Stimulated activated naive B cell treated with anti-CD40 and anti-IgM and Interleukin-4, amounts not matched to agents 10 μg/mL and 1 μg/mL and 100 μg/mL, for 72 hours (primary cell): ENCODE results near the gene ANXA4.
A peak's percentile ranks its signal among the peaks of the same experiment; 100 is the strongest.
"Not testable (repeated sequence)": the region's sequence is repeated elsewhere in the genome, so short reads cannot be mapped to it uniquely, and the experiment has no call there.

Experiments used
- ATAC-seq, 2 donors: fragments of 150-1000 bp; cut with Tn5 transposase; replicated peaks; 2 replicates each; pipeline ENCODE4 v1.10.0; 2021; ENCODE audit warnings: moderate library complexity in 1 of 2
- DNase-seq: peaks from one replicate; pipeline ENCODE4 v3.0.0; 2021
- H3K27ac Mint-ChIP-seq: one replicate; pipeline ENCODE4 v1.8.0; 2022; ENCODE audit warnings: mild to moderate bottlenecking, mixed read lengths
- H3K27me3 Mint-ChIP-seq, 2 donors: one replicate each; pipeline ENCODE4 v1.8.0; 2022; ENCODE audit warnings: mixed read lengths in 2 of 2
- H3K36me3 Mint-ChIP-seq, 2 donors: one replicate each; pipeline ENCODE4 v1.8.0; 2022; ENCODE audit warnings: mixed read lengths in 2 of 2, mild to moderate bottlenecking in 1 of 2
- H3K4me1 Mint-ChIP-seq, 2 donors: one replicate each; pipeline ENCODE4 v1.8.0; 2022; ENCODE audit warnings: mixed read lengths in 2 of 2, mild to moderate bottlenecking in 1 of 2
- H3K4me3 Mint-ChIP-seq, 2 donors: one replicate each; pipeline ENCODE4 v1.8.0; 2022; ENCODE audit warnings: mild to moderate bottlenecking in 2 of 2, mixed read lengths in 2 of 2, moderate library complexity in 1 of 2
- H3K9me3 Mint-ChIP-seq, 2 donors: one replicate each; pipeline ENCODE4 v1.8.0; 2022; ENCODE audit warnings: mixed read lengths in 2 of 2, mild to moderate bottlenecking in 1 of 2

The ANXA4 gene

GRCh38 chr2:69714539-69715220 lies 27.3 kb upstream of the ANXA4 start:
- DNase-seq, result peak; percentile 72
- peaks cover 32 to 50% of the 10 kb centered on the region in 2 donors for H3K27me3 Mint-ChIP-seq
- H3K27ac Mint-ChIP-seq, H3K4me3 Mint-ChIP-seq, H3K36me3 Mint-ChIP-seq, H3K9me3 Mint-ChIP-seq: not testable (repeated sequence)
- peaks cover 9 to 12% of the 10 kb centered on the region in 2 donors for H3K4me1 Mint-ChIP-seq
- peak; percentile 92 to 94 for ATAC-seq

- Mint-ChIP-seq H3K27ac (no peak overlapping the region), H3K4me3 (no peak overlapping the region), H3K36me3 (no peaks in the 10 kb centered on the region), H3K27me3 (peaks cover 36 to 47% of the 10 kb centered on the region in 2 donors), H3K9me3 (no peaks in the 10 kb centered on the region), H3K4me1 (peaks cover 9 to 12% of the 10 kb centered on the region in 2 donors)
- DNase-seq, result no peak
- ATAC-seq, result no peak
Observed at GRCh38 chr2:69715964-69716363, 26.0 kb upstream of the ANXA4 start.

DNA sequence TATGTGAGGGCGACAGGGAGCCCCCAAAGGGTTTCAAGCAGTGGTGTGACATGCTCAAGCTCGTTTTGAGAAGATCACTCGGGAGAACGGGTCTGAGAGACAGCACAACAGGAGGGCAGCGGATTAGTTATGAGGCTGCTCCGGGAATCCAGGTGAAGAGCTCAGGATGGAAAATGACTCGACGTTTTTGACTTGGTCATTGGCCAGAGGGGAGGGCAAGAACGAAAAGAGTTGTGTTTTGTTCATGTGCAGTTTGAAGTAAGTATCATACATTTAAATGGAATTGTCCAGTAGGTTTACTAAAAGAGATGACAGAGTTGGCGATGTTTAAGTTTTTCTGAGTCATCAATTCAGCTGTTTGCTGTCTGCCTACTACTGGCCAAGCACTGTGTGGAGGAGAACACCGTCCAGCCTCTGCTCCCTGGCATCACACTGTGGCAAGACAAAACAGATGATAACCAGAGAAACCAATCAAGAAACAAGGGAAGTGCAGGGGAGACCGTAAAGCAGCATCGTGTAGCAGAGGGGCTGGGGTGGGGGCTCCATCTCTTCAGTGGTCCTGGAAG lies 25.3 kb upstream of the ANXA4 start:
- no peak overlapping the region for H3K4me3 Mint-ChIP-seq
- ATAC-seq, result no peak
- peaks cover 7 to 9% of the 10 kb centered on the region in 2 donors for H3K4me1 Mint-ChIP-seq
- no peak overlapping the region for H3K27ac Mint-ChIP-seq
- peaks cover 34 to 40% of the 10 kb centered on the region in 2 donors for H3K27me3 Mint-ChIP-seq
- H3K36me3 Mint-ChIP-seq, result no peaks in the 10 kb centered on the region
- H3K9me3 Mint-ChIP-seq, result no peaks in the 10 kb centered on the region
- DNase-seq, result no peak

- no peak overlapping the region for H3K27ac Mint-ChIP-seq
- no peaks in the 10 kb centered on the region for H3K9me3 Mint-ChIP-seq
- H3K4me1 Mint-ChIP-seq, result peaks cover 6 to 7% of the 10 kb centered on the region in 2 donors
- H3K27me3 Mint-ChIP-seq, result peaks cover 31 to 37% of the 10 kb centered on the region in 2 donors
- no peaks in the 10 kb centered on the region for H3K36me3 Mint-ChIP-seq
- ATAC-seq (no peak), DNase-seq (no peak)
- no peak overlapping the region for H3K4me3 Mint-ChIP-seq
Observed at GRCh38 chr2:69717186-69717585, 24.7 kb upstream of the ANXA4 start.

GRCh38 chr2:69717861-69718273 lies 24.1 kb upstream of the ANXA4 start:
- Mint-ChIP-seq H3K36me3 (no peaks in the 10 kb centered on the region), H3K9me3 (no peaks in the 10 kb centered on the region), H3K4me3 (no peak overlapping the region), H3K27me3 (peaks cover 31 to 34% of the 10 kb centered on the region in 2 donors), H3K27ac (no peak overlapping the region), H3K4me1 (peaks cover 6 to 7% of the 10 kb centered on the region in 2 donors)
- ATAC-seq, result peak; percentile 62 to 78
- no peak for DNase-seq

DNA sequence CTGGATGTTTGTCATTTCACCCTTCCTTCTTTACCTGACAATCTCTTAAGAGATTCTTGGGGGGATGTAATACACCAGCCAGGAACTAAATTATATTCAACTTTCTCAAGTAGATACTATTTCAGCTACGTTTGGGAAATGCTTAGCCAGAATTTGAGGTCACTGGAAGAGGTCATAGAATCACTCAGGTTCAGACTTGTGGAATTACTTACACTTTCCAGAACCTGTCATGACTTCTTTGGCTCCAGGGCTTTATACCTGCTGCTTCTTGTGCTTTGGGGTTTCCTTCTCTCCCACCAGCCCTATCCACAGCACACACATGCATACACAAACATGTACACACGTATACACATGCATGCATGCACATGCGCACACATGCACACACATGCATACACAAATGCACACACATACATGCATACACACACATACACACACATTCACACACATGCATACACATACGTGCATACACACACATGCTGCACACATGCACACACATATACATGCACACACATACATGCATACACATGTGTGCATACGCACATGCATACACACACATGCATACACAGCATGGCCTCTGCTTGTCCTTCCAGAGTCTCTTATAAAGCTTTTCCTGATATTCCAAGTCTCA lies 23.5 kb upstream of the ANXA4 start:
- DNase-seq, result no peak
- Mint-ChIP-seq H3K27me3 (peaks cover 29 to 30% of the 10 kb centered on the region in 2 donors), H3K27ac (no peak overlapping the region), H3K9me3 (no peaks in the 10 kb centered on the region), H3K4me3 (no peak overlapping the region), H3K36me3 (no peaks in the 10 kb centered on the region), H3K4me1 (peaks cover 6 to 7% of the 10 kb centered on the region in 2 donors)
- ATAC-seq, result no peak

DNA sequence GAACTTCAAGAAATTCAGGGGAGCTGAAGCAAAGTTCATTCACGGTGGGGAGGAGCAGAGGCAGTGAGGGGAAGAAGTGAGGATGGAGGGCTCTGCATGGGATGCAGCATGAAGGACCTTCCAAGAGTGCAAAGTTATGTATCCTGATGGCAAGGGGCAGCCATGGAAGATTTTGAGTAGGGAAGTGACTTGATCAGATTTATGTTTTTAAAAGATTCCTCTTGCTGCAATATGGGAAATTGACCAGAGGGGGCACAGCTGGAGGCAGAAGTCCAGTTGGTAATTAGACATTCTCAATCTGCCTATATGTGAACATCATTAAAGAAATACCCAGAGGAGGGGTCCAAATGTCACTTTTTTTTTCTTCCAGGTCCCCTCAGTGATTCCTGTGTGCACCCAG lies 21.5 kb upstream of the ANXA4 start:
- Mint-ChIP-seq H3K4me3 (no peak overlapping the region), H3K27ac (no peak overlapping the region), H3K27me3 (peaks cover 14 to 21% of the 10 kb centered on the region in 2 donors), H3K9me3 (no peaks in the 10 kb centered on the region), H3K36me3 (no peaks in the 10 kb centered on the region), H3K4me1 (peaks cover 5% of the 10 kb centered on the region in 2 donors)
- DNase-seq (no peak), ATAC-seq (no peak)

- H3K4me1 Mint-ChIP-seq, result peaks cover 5% of the 10 kb centered on the region in 2 donors
Observed at GRCh38 chr2:69721022-69721421, 20.9 kb upstream of the ANXA4 start.

GRCh38 chr2:69723791-69724190 lies 18.1 kb upstream of the ANXA4 start:
- ATAC-seq (no peak), DNase-seq (no peak)
- H3K4me3 Mint-ChIP-seq, result no peak overlapping the region
- H3K9me3 Mint-ChIP-seq, result no peaks in the 10 kb centered on the region
- H3K36me3 Mint-ChIP-seq, result no peaks in the 10 kb centered on the region
- H3K4me1 Mint-ChIP-seq, result peaks cover 4 to 5% of the 10 kb centered on the region in 2 donors
- no peak overlapping the region for H3K27ac Mint-ChIP-seq
- H3K27me3 Mint-ChIP-seq, result peaks cover 0 to 4% of the 10 kb centered on the region in 2 donors

More at GRCh38 chr2:69721022-69721421, 20.9 kb upstream of the ANXA4 start:
- no peak for DNase-seq
- Mint-ChIP-seq H3K27ac (no peak overlapping the region), H3K36me3 (no peaks in the 10 kb centered on the region), H3K27me3 (peaks cover 9 to 17% of the 10 kb centered on the region in 2 donors), H3K4me3 (no peak overlapping the region), H3K9me3 (no peaks in the 10 kb centered on the region)
- ATAC-seq, result no peak

DNA sequence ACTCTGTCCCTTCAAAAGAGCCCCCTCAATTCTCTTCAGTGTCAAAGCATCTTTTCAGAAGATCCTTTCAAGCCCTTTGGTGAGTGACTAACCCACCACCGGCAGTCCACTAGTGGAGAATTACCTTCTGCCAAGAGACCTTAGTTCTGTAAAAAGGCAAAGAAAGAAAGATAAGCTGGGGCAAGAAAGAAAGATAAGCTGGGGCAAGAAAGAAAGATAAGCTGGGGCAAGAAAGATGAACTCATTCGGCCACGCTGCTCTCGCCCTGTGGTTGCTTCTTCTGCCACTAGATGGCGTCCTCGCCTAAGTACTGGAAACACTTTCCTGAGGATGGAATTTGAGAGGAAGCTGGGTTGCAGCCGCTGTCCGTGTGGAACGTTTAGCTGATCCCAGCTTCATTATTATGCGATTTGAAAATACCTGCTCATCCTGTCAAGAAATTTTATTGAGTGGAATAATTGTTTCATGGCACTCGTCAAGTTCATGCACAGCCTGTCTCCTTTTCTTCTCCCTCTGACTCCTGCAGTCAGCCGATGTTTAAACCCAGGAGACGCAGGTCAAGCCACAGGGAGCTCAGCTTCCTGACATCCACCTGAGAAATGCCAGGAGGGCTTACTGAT lies 17.3 kb upstream of the ANXA4 start:
- no peak overlapping the region for H3K27ac Mint-ChIP-seq
- DNase-seq (peak; percentile 67), ATAC-seq (peak; percentile 77 to 87)
- H3K27me3 Mint-ChIP-seq, result peaks cover 0 to 4% of the 10 kb centered on the region in 2 donors
- H3K4me1 Mint-ChIP-seq, result peaks cover 4 to 5% of the 10 kb centered on the region in 2 donors
- H3K36me3 Mint-ChIP-seq, result no peaks in the 10 kb centered on the region
- H3K4me3 Mint-ChIP-seq, result peak overlapping the region; percentile 71 to 76
- H3K9me3 Mint-ChIP-seq, result no peaks in the 10 kb centered on the region

- Mint-ChIP-seq H3K4me1 (peaks cover 7 to 11% of the 10 kb centered on the region in 2 donors), H3K4me3 (no peak overlapping the region), H3K27me3 (no peaks in the 10 kb centered on the region), H3K9me3 (no peaks in the 10 kb centered on the region), H3K36me3 (no peaks in the 10 kb centered on the region), H3K27ac (no peak overlapping the region)
- ATAC-seq (no peak), DNase-seq (no peak)
Observed at GRCh38 chr2:69725706-69726360, 16.1 kb upstream of the ANXA4 start.

DNA sequence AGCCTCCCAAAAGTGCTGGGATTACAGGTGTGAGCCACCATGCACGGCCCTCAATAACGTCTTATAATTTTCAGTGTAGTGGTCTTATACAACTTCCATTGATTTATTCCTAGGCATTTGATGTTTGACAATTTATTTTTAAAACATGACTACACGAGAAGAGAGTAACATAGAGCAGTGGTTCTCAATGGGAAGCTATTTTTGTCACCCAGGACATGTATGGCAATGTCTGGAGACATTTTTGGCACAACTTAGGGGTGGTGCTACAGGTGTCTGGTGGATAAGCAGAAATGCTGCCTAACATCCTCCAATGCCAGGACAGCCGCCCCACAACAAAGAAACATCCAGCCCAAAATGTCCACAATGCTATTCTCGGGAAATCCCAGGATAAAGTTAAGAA lies 12.7 kb upstream of the ANXA4 start:
- Mint-ChIP-seq H3K36me3 (no peaks in the 10 kb centered on the region), H3K4me3 (no peak overlapping the region), H3K27me3 (no peaks in the 10 kb centered on the region), H3K9me3 (no peaks in the 10 kb centered on the region), H3K4me1 (peaks cover 18 to 32% of the 10 kb centered on the region in 2 donors), H3K27ac (no peak overlapping the region)
- no peak for ATAC-seq
- no peak for DNase-seq

- no peaks in the 10 kb centered on the region for H3K9me3 Mint-ChIP-seq
- H3K27ac Mint-ChIP-seq, result no peak overlapping the region
- ATAC-seq (no peak), DNase-seq (no peak)
- H3K4me3 Mint-ChIP-seq, result no peak overlapping the region
- no peaks in the 10 kb centered on the region for H3K36me3 Mint-ChIP-seq
- no peaks in the 10 kb centered on the region for H3K27me3 Mint-ChIP-seq
- peaks cover 21 to 36% of the 10 kb centered on the region in 2 donors for H3K4me1 Mint-ChIP-seq
Observed at GRCh38 chr2:69729781-69730180, 12.2 kb upstream of the ANXA4 start.
